CD14-positive monocyte (primary cell): ENCODE results near the gene FUT8. TPM values are rescaled to one million over a fixed set of nuclear protein-coding genes. Genes with fewer than 3 reads are reported as not detected.
A peak's percentile ranks its signal among the peaks of the same experiment; 100 is the strongest.

ENCODE experiments used
- DNase-seq, 3 donors: peaks; one replicate each; pipeline ENCODE4 v3.0.0-alpha.2; 2011 to 2022
- H2AFZ ChIP-seq: 2 replicates; pipeline ENCODE4 v1.6.0; 2012; ENCODE audit warnings: mild to moderate bottlenecking, low read depth, low read length, inconsistent platforms; ENCODE audit not compliant: insufficient read depth, poor library complexity, severe bottlenecking
- H3K27ac ChIP-seq, 2 donors: 1 replicate in 1 of 2; 2 replicates in 1 of 2; pipeline ENCODE4 v1.5.1; 2012 to 2013; ENCODE audit warnings: low read length in 2 of 2, control low read depth in 1 of 2, inconsistent platforms in 1 of 2, low read depth in 1 of 2, mild to moderate bottlenecking in 1 of 2
- H3K27me3 ChIP-seq, 2 donors: one replicate each; pipeline versions ENCODE4 v1.6.0 to v1.6.1; 2011 to 2013; ENCODE audit warnings: low read length in 2 of 2; ENCODE audit not compliant: control insufficient read depth in 2 of 2, insufficient read depth in 2 of 2
- H3K36me3 ChIP-seq, 2 donors: replicated peaks in 1 of 2; 1 replicate in 1 of 2; 2 replicates in 1 of 2; pipeline versions ENCODE4 v1.5.1 to v1.6.1; 2012 to 2013; ENCODE audit warnings: low read length in 2 of 2, control low read depth in 1 of 2, inconsistent platforms in 1 of 2, mild to moderate bottlenecking in 1 of 2; ENCODE audit not compliant: insufficient read depth in 2 of 2, control insufficient read depth in 1 of 2
- H3K4me1 ChIP-seq, 2 donors: 1 replicate in 1 of 2; 2 replicates in 1 of 2; pipeline versions ENCODE4 v1.5.1 to v1.6.1; 2012 to 2013; ENCODE audit warnings: low read length in 2 of 2, control low read depth in 1 of 2, inconsistent platforms in 1 of 2, mild to moderate bottlenecking in 1 of 2, moderate library complexity in 1 of 2; ENCODE audit not compliant: insufficient read depth in 2 of 2, control insufficient read depth in 1 of 2
- H3K4me2 ChIP-seq: replicated peaks from 2 replicates; pipeline ENCODE3; 2012; ENCODE audit warnings: low read length, moderate library complexity, mild to moderate bottlenecking; ENCODE audit not compliant: poor library complexity, severe bottlenecking; ENCODE audit errors: extremely low read depth
- H3K4me3 ChIP-seq, 3 experiments: fragments of 200-600 bp in 1 of 3; sonication (generic) in 1 of 3; replicated peaks in 1 of 3; 1 replicate in 2 of 3; 2 replicates in 1 of 3; pipeline ENCODE4 v1.5.1; 2011 to 2013; ENCODE audit warnings: low read length in 3 of 3, mild to moderate bottlenecking in 3 of 3, control low read depth in 2 of 3, low read depth in 2 of 3, inconsistent platforms in 1 of 3, moderate library complexity in 1 of 3
- H3K79me2 ChIP-seq: 2 replicates; pipeline ENCODE4 v1.6.0; 2012; ENCODE audit warnings: mild to moderate bottlenecking, control low read depth, inconsistent platforms, low read length, moderate library complexity; ENCODE audit not compliant: insufficient read depth
- H3K9ac ChIP-seq: 2 replicates; pipeline ENCODE4 v1.6.0; 2017; ENCODE audit warnings: low read length, mild to moderate bottlenecking; ENCODE audit not compliant: insufficient read depth, poor library complexity, severe bottlenecking
- H3K9me3 ChIP-seq, 2 donors: replicated peaks in 1 of 2; 1 replicate in 1 of 2; 2 replicates in 1 of 2; pipeline versions ENCODE4 v1.5.1 to v1.6.1; 2012 to 2013; ENCODE audit warnings: low read length in 2 of 2, control low read depth in 1 of 2; ENCODE audit not compliant: control insufficient read depth in 1 of 2, insufficient read depth in 1 of 2
- H4K20me1 ChIP-seq: 2 replicates; pipeline ENCODE4 v1.6.0; 2012; ENCODE audit warnings: mild to moderate bottlenecking, low read length, control low read depth, moderate library complexity; ENCODE audit not compliant: insufficient read depth
- H3K27ac Mint-ChIP-seq, 7 donors: one replicate each; pipeline ENCODE4 v1.8.0; 2020; ENCODE audit warnings: mild to moderate bottlenecking in 7 of 7, mixed read lengths in 7 of 7, moderate library complexity in 6 of 7, inconsistent platforms in 2 of 7
- H3K27me3 Mint-ChIP-seq, 3 donors: one replicate each; pipeline ENCODE4 v1.8.0; 2021 to 2022; ENCODE audit warnings: low read depth in 3 of 3, mild to moderate bottlenecking in 3 of 3, mixed read lengths in 3 of 3, moderate library complexity in 3 of 3, inconsistent platforms in 1 of 3
- H3K36me3 Mint-ChIP-seq, 2 donors: one replicate each; pipeline ENCODE4 v1.8.0; 2020; ENCODE audit warnings: mixed read lengths in 2 of 2, inconsistent platforms in 1 of 2, mild to moderate bottlenecking in 1 of 2
- H3K4me1 Mint-ChIP-seq: one replicate; pipeline ENCODE4 v1.8.0; 2020; ENCODE audit warnings: mild to moderate bottlenecking, mixed read lengths
- H3K4me3 Mint-ChIP-seq, 2 donors: one replicate each; pipeline ENCODE4 v1.8.0; 2020; ENCODE audit warnings: mild to moderate bottlenecking in 2 of 2, mixed read lengths in 2 of 2, moderate library complexity in 1 of 2
- H3K9me3 Mint-ChIP-seq, 7 donors: one replicate each; pipeline ENCODE4 v1.8.0; 2020 to 2022; ENCODE audit warnings: mixed read lengths in 7 of 7, mild to moderate bottlenecking in 6 of 7, moderate library complexity in 6 of 7, inconsistent platforms in 2 of 7
- WGBS: methylation state at CpG from one replicate; pipeline ENCODE4 v1.1.5; 2013; ENCODE audit warnings: missing lambda C conversion rate; ENCODE audit not compliant: insufficient coverage; 5-methylcytosine and 5-hydroxymethylcytosine counted together
- intact Hi-C, 2 donors: fragments of 100-400 bp; cut with micrococcal nuclease; formaldehyde crosslinking; loops; one replicate each; pipeline versions ENCODE4 v1.15.0 to v1.15.1; 2023
- polyA plus RNA-seq, 3 donors: library from polyadenylated mRNA; depleted of rRNA in 1 of 3; unstranded in 2 of 3; stranded (reverse) in 1 of 3; fragments of 300-500 nt in 2 of 3; fragments of >200 nt in 1 of 3; fragmentation: Illumina TruSeq in 2 of 3; gene quantifications; 1 replicate in 2 of 3; 2 replicates in 1 of 3; pipeline ENCODE4 v1.2.3, GENCODE V29; 2012 to 2021
- TF ChIP-seq, protein P1 (sequence below): fragments of 200-600 bp; IDR thresholded peaks from one replicate; pipeline ENCODE4 v1.8.0; 2022; ENCODE audit warnings: antibody characterized with exemption, mild to moderate bottlenecking

FUT8 gene
- polyA plus RNA-seq, 3 donors, result 1.6 to 5.1 (median 5.0) TPM

DNA sequence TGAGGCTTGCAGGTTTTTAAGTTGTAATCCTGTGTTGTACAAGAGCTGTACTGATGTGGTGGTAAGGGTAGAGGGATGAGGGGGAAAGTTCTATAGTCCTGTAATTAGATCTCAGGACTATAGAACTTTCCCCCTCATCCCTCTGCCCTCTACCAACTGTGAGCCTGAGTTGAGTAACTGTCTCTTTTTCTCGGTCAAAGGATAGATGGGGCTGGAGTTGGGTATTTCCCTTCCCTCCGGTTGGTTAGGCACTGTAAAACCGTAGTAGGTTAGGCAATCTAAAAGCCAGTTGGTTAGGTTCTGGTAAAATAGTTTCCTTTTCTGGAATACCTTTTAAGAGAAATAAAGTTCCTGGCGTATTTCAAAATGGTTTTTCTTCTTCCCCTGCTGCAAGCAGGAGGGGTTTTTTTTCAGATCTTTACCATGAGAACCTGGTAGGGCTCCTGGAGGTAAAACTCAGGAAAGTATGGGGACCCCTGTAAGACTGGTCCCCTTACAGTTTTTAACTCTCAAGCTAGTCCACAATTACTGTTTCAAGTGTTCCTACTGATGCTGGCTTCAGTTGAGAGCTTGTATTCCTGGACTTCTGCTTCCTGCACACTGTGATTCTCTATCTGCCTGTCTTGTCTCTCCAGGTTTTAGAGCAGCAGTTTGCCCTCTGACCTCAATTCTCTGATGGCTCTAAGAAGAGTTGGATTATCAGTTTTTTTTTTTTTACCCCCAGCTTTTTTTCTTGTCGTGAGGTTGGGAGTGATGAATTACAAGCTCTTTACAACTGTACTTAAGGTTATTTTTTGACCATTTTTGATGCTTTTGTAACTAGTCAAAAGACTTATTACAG, 58.7 kb downstream of the FUT8 start:
- no peak for DNase-seq
- no peak overlapping the region for H3K4me2 ChIP-seq
- no peak overlapping the region for H3K27ac ChIP-seq
- Mint-ChIP-seq H3K27me3 (no peaks in the 10 kb centered on the region), H3K9me3 (peaks cover 0 to 2% (median 0%) of the 10 kb centered on the region in 7 donors), H3K27ac (peak overlapping the region in 1 of 7 donors; percentile 15), H3K4me3 (no peak overlapping the region), H3K4me1 (peaks cover 8% of the 10 kb centered on the region), H3K36me3 (peaks cover 2 to 3% of the 10 kb centered on the region in 2 donors)
- H2AFZ ChIP-seq, result no peak overlapping the region
- H3K79me2 ChIP-seq, result no peaks in the 10 kb centered on the region
- H3K9me3 ChIP-seq, result no peaks in the 10 kb centered on the region
- H3K4me1 ChIP-seq, result no peaks in the 10 kb centered on the region
- no peaks in the 10 kb centered on the region for H3K27me3 ChIP-seq
- H3K36me3 ChIP-seq, result no peaks in the 10 kb centered on the region
- H4K20me1 ChIP-seq, result no peaks in the 10 kb centered on the region
- H3K9ac ChIP-seq, result no peak overlapping the region
- intact Hi-C loops, result no loop called here
- 33% methylated on average over 1 of the region's 5 CpGs for WGBS
- H3K4me3 ChIP-seq, result no peak overlapping the region
- TF ChIP-seq, protein P1, sequence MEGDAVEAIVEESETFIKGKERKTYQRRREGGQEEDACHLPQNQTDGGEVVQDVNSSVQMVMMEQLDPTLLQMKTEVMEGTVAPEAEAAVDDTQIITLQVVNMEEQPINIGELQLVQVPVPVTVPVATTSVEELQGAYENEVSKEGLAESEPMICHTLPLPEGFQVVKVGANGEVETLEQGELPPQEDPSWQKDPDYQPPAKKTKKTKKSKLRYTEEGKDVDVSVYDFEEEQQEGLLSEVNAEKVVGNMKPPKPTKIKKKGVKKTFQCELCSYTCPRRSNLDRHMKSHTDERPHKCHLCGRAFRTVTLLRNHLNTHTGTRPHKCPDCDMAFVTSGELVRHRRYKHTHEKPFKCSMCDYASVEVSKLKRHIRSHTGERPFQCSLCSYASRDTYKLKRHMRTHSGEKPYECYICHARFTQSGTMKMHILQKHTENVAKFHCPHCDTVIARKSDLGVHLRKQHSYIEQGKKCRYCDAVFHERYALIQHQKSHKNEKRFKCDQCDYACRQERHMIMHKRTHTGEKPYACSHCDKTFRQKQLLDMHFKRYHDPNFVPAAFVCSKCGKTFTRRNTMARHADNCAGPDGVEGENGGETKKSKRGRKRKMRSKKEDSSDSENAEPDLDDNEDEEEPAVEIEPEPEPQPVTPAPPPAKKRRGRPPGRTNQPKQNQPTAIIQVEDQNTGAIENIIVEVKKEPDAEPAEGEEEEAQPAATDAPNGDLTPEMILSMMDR, result no peak

DNA sequence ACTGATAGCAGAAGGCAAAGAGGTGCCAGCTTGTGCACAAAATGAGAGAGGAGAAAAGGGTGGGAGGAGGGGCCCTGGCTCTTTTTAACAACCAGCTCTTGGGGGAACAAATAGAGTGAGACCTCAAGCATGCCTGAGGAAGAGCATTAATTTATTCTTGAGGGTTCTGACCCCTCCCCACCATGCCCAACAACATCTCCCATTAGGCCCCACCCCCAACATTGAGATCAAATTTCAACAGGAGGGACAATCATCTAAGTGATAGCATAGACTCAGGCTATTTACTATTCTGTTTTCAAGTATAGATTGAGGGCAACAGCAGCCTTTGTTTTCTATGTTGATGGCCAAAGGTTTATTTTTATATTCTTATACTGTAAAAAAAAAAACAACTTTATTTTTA, 59.7 kb downstream of the FUT8 start:
- H3K4me1 Mint-ChIP-seq, result peaks cover 8% of the 10 kb centered on the region
- no peak overlapping the region for H3K27ac Mint-ChIP-seq
- Histone ChIP-seq H4K20me1 (no peaks in the 10 kb centered on the region), H2AFZ (no peak overlapping the region), H3K4me3 (no peak overlapping the region), H3K4me1 (no peaks in the 10 kb centered on the region), H3K27me3 (no peaks in the 10 kb centered on the region), H3K27ac (no peak overlapping the region), H3K4me2 (no peak overlapping the region), H3K36me3 (no peaks in the 10 kb centered on the region), H3K9ac (no peak overlapping the region), H3K9me3 (no peaks in the 10 kb centered on the region), H3K79me2 (no peaks in the 10 kb centered on the region)
- no peaks in the 10 kb centered on the region for H3K27me3 Mint-ChIP-seq
- intact Hi-C loops, result no loop called here
- peaks cover 2 to 3% of the 10 kb centered on the region in 2 donors for H3K36me3 Mint-ChIP-seq
- TF ChIP-seq, protein P1, result no peak
- peaks cover 0 to 2% (median 0%) of the 10 kb centered on the region in 7 donors for H3K9me3 Mint-ChIP-seq
- H3K4me3 Mint-ChIP-seq, result no peak overlapping the region
- DNase-seq, result no peak
